ENCODE data around the gene PHLDB1. TPM values are rescaled to one million over a fixed set of nuclear protein-coding genes. Genes with fewer than 3 reads are reported as not detected.

The PHLDB1 gene
- total and polyA plus RNA-seq, 2 of the 8 experiments (the other 6 are each of a cell fraction or from before 2014, with no cell fraction given): 53.9 to 74.8 TPM

- H2AFZ ChIP-seq (ENCODE audit: low read length): no peak overlapping the region
- no peak overlapping the region for H3K14ac ChIP-seq (ENCODE audit: insufficient read length)
- H3K36me3 ChIP-seq (ENCODE audit: control insufficient read depth in 2 of 4, insufficient read depth in 4 of 4, low read length in 3 of 4): no peaks in the 10 kb centered on the region
- H2BK20ac ChIP-seq (ENCODE audit: low read length): peak overlapping the region; percentile 53
- peak overlapping the region in 3 of 4 experiments; percentile 15 to 30 (median 28); a peak in 5 of 8 replicates for H3K4me3 ChIP-seq (ENCODE audit: extremely low read depth in 1 of 4, insufficient read depth in 2 of 4, low read depth in 3 of 4, low read length in 4 of 4)
- POLR2A ChIA-PET (ENCODE audit: partially characterized antibody): interaction anchor here (1.0 to 28.7 kb wide), 4 partner anchors 14 to 45 kb away, joined by 3 to 574 read pairs (median 4); no protein-coding TSS in a partner anchor
- peak overlapping the region; percentile 84 for H3K27ac ChIP-seq (ENCODE audit: low read depth, low read length)
- peak overlapping the region; percentile 64 for H4K91ac ChIP-seq (replicated peaks; ENCODE audit: insufficient read length, low read length)
- H3K9ac ChIP-seq (replicated peaks in 1 of 4; ENCODE audit: extremely low read depth in 1 of 4, low read depth in 3 of 4, low read length in 3 of 4): peak overlapping the region in 1 of 4 experiments; percentile 17; a peak in 2 of 7 replicates
- H3K23me2 ChIP-seq (ENCODE audit: low read depth, low read length): peaks cover 4% of the 10 kb centered on the region; the same call in 1 of the 2 replicates
- no peaks in the 10 kb centered on the region for H3K79me1 ChIP-seq (ENCODE audit: low read depth, low read length)
- peak overlapping the region; percentile 72 for H2BK5ac ChIP-seq (ENCODE audit: low read depth, low read length)
- no peaks in the 10 kb centered on the region for H4K20me1 ChIP-seq (replicated peaks in 1 of 2; ENCODE audit: control insufficient read depth in 1 of 2, insufficient read depth in 2 of 2, low read length in 2 of 2)
- peak; percentile 80 to 88 for DNase-seq (ENCODE audit: low read depth in 1 of 2, low spot score in 2 of 2)
- no peak overlapping the region for H3K4ac ChIP-seq (replicated peaks; ENCODE audit: insufficient read length, low read depth, low read length)
- CTCF ChIA-PET (ENCODE audit: partially characterized antibody): interaction anchor here (0.6 to 25.3 kb wide), 4 partner anchors 9 to 24 kb away, joined by 3 to 435 read pairs (median 96); no protein-coding TSS in a partner anchor
- peaks cover 20 to 47% (median 33%) of the 10 kb centered on the region in 4 experiments for H3K4me1 ChIP-seq (replicated peaks in 1 of 4; ENCODE audit: control insufficient read depth in 3 of 4, insufficient read depth in 4 of 4, low read length in 3 of 4)
- H2BK12ac ChIP-seq (ENCODE audit: low read depth, low read length): peak overlapping the region; percentile 82
- peak overlapping the region; percentile 33; the same call in 1 of the 2 replicates for H3K18ac ChIP-seq (ENCODE audit: extremely low read depth, low read length)
- peak overlapping the region; percentile 54; the same call in 1 of the 2 replicates for H4K8ac ChIP-seq (ENCODE audit: extremely low read depth, insufficient read depth, low read length)
- H4K5ac ChIP-seq (ENCODE audit: insufficient read length, low read depth, low read length): peak overlapping the region; percentile 52
- no peaks in the 10 kb centered on the region for H3K9me3 ChIP-seq (ENCODE audit: insufficient read depth in 2 of 2, low read depth in 1 of 2, low read length in 1 of 2)
- H2AK5ac ChIP-seq (ENCODE audit: low read depth, low read length): peak overlapping the region; percentile 3; the same call in 1 of the 2 replicates
- no peak overlapping the region for H3K56ac ChIP-seq (replicated peaks; ENCODE audit: insufficient read length, low read depth, low read length)
- H2BK120ac ChIP-seq (replicated peaks; ENCODE audit: low read depth, low read length): peak overlapping the region; percentile 24
- no peak overlapping the region for H3K23ac ChIP-seq (ENCODE audit: insufficient read length)
- no peak overlapping the region for H2BK15ac ChIP-seq (ENCODE audit: low read length)
- peak; percentile 91 for FAIRE-seq
- WGBS, 2 experiments (ENCODE audit: extremely low coverage in 1 of 2, insufficient coverage in 1 of 2, insufficient read length in 1 of 2, insufficient replicate concordance in 2 of 2, low coverage in 1 of 2, low lambda C conversion rate in 2 of 2, missing lambda C conversion rate in 1 of 2): 18 to 83% methylated on average over 1 to 6 of the region's 6 CpGs
- peaks cover 4 to 12% (median 7%) of the 10 kb centered on the region in 4 experiments; a peak in 6 of 7 replicates for H3K27me3 ChIP-seq (replicated peaks in 1 of 4; ENCODE audit: control insufficient read depth in 3 of 4, extremely low read depth in 1 of 4, insufficient read depth in 3 of 4, low read length in 3 of 4)
- H3K4me2 ChIP-seq (ENCODE audit: insufficient read depth in 1 of 2, low read depth in 2 of 2, low read length in 2 of 2): peak overlapping the region; percentile 43 to 63
- no peaks in the 10 kb centered on the region for H3K79me2 ChIP-seq (ENCODE audit: control insufficient read depth in 1 of 2, insufficient read depth in 2 of 2, low read length in 2 of 2)
- TF ChIP-seq TBP (IDR thresholded peaks at IDR 0.05; ENCODE audit: low read depth, low read length) (peak; percentile 72), TEAD4 (IDR thresholded peaks at IDR 0.05; ENCODE audit: low read depth, low read length) (peak; percentile 100), FOSL1 (IDR thresholded peaks at IDR 0.05; ENCODE audit: insufficient read depth, low read depth, low read length) (no peak), NANOG (IDR thresholded peaks at IDR 0.05; ENCODE audit: insufficient read depth, low read depth, low read length, poor library complexity, severe bottlenecking) (peak; percentile 62), SP1 (IDR thresholded peaks at IDR 0.05; ENCODE audit: low read depth, low read length) (peak; percentile 94), CBX5 (IDR thresholded peaks at IDR 0.05; ENCODE audit: low read depth, low read length) (no peak), EZH2 (IDR thresholded peaks at IDR 0.05; ENCODE audit: low read depth, low read length, severe bottlenecking) (no peak), SUZ12 (IDR thresholded peaks at IDR 0.05; ENCODE audit: low read length) (no peak), POLR2A (IDR thresholded peaks at IDR 0.05; ENCODE audit: control extremely low read depth in 1 of 2, low read depth in 2 of 2, low read length in 2 of 2) (peak in 1 of 2 experiments; percentile 92; a peak in 2 of 3 replicates), TAF7 (optimal IDR thresholded peaks at IDR 0.05; ENCODE audit: borderline replicate concordance, low read depth, low read length) (peak; percentile 65), SRF (IDR thresholded peaks at IDR 0.05; ENCODE audit: low read depth, low read length) (no peak), CHD2 (IDR thresholded peaks at IDR 0.05; ENCODE audit: low read length) (0 out of 2 replicates have a peak, but pooled peaks have one; percentile 19), SIX5 (IDR thresholded peaks at IDR 0.05; ENCODE audit: low read depth, low read length) (no peak)
These were observed 8.0 kb downstream of the PHLDB1 start for GRCh38 chr11:118615282-118615975.

All from H1 (cell line).